Bronchial epithelial cell (primary cell): ENCODE measurements around the gene AGO3. TPM values are rescaled to one million over a fixed set of nuclear protein-coding genes. Genes with fewer than 3 reads are reported as not detected.

Experiments
- DNase-seq: peaks from one replicate; pipeline ENCODE4 v3.0.0-alpha.2; 2010; ENCODE audit warnings: low read depth
- FAIRE-seq: peaks from 2 replicates; lab custom pipeline; 2011; peaks lifted over from hg19 to GRCh38; lab: Jason Lieb, UNC
- H3K27me3 ChIP-seq: 2 replicates; pipeline ENCODE4 v1.5.1; 2011; ENCODE audit warnings: low read length; ENCODE audit not compliant: control insufficient read depth, insufficient read depth
- H3K36me3 ChIP-seq: 2 replicates; pipeline ENCODE4 v1.5.1; 2011; ENCODE audit warnings: low read length; ENCODE audit not compliant: control insufficient read depth, insufficient read depth
- H3K4me3 ChIP-seq: 2 replicates; pipeline ENCODE4 v1.5.1; 2011; ENCODE audit warnings: mild to moderate bottlenecking, low read depth, low read length, control low read depth
- total RNA-seq: library from RNA; depleted of rRNA; stranded (reverse); fragments of >200 nt; gene quantifications from 2 replicates; pipeline ENCODE4 v1.2.1, GENCODE V29; 2014
- TF ChIP-seq, protein P1 (sequence below): IDR thresholded peaks from 2 replicates; pipeline ENCODE4 v1.5.1; 2011; ENCODE audit warnings: mild to moderate bottlenecking, moderate library complexity, low read length, control low read depth, inconsistent platforms; ENCODE audit not compliant: insufficient read depth, severe bottlenecking

Gene AGO3
- total RNA-seq, 1 donor from 2014 or later: 9.5 TPM

DNA sequence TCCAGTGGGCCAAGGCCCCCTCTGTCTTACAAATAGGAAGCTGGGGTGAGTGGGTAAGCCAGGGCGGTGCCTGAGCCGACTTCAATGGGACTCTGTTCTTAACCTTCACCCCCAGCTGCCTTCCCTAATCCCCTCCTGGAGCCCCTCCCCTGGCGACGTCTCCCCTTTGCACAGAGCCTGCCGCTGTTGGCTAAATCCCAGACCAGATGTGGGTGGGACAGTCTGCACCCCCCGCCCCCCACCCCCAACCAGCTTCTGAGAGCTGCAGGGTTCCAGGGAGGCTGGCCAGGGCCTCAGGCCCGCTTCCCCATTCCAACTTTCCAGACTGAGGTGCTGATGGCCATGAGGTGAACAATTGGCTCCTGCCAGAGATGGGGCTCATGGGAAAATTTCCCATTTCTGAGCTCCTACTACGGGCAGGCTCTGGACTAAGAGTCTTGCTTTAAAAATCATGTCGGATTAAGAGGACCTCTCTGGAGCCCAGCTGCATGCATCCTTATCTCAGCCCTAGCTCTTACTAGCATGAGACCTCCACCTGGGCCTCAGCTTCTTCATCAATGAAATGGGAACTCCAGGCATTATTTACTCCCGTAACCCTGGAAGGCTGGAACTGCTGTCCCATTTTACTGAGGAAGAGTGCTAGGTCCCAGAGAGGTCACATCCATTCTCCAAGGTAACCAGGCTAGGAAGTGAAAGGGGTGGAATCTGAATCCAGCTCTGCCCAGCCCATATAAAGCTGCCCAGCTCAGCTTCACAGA, 187.7 kb downstream of the AGO3 start:
- Histone ChIP-seq H3K4me3 (no peak overlapping the region), H3K36me3 (no peaks in the 10 kb centered on the region), H3K27me3 (peaks cover 1% of the 10 kb centered on the region)
- FAIRE-seq: no peak
- DNase-seq: no peak
- TF ChIP-seq, protein P1, sequence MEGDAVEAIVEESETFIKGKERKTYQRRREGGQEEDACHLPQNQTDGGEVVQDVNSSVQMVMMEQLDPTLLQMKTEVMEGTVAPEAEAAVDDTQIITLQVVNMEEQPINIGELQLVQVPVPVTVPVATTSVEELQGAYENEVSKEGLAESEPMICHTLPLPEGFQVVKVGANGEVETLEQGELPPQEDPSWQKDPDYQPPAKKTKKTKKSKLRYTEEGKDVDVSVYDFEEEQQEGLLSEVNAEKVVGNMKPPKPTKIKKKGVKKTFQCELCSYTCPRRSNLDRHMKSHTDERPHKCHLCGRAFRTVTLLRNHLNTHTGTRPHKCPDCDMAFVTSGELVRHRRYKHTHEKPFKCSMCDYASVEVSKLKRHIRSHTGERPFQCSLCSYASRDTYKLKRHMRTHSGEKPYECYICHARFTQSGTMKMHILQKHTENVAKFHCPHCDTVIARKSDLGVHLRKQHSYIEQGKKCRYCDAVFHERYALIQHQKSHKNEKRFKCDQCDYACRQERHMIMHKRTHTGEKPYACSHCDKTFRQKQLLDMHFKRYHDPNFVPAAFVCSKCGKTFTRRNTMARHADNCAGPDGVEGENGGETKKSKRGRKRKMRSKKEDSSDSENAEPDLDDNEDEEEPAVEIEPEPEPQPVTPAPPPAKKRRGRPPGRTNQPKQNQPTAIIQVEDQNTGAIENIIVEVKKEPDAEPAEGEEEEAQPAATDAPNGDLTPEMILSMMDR: no peak

DNA sequence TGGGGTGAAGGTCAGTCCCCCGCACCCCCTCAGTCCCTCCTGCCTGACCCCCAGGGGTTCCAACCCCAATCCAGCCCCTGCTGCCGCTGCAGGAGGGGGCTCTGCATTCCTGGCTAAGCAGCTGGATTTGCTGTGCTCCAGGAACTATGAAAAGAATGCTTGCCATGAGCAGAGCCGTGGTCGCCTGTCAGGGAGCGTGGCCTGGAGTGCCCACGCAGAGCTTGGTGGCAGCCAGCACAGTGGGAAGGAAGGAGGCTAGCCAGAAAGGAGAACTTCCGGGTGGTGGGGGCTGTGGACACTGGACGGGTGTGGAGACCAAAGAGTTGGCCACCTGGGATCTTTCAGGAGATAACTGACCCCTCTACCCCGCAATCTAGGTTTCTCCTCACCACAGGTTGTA, 188.6 kb downstream of the AGO3 start:
- Histone ChIP-seq H3K4me3 (no peak overlapping the region), H3K36me3 (no peaks in the 10 kb centered on the region), H3K27me3 (peaks cover 4% of the 10 kb centered on the region)
- FAIRE-seq (no peak), DNase-seq (no peak)
- TF ChIP-seq, protein P1: no peak

Other genes starting within 250 kb of the AGO3 start
- gene C1orf216, start 212.2 kb upstream of the AGO3 start, total RNA-seq: 4.1 and 6.3 TPM in 2 replicates
- 0.26 and 0.38 TPM in 2 replicates for gene CLSPN, start 161.1 kb upstream of the AGO3 start, total RNA-seq
- gene AGO4, start 123.1 kb upstream of the AGO3 start, total RNA-seq: 14.0 and 19.2 TPM in 2 replicates
- 3.9 and 5.2 TPM in 2 replicates for gene AGO1, start 47.9 kb upstream of the AGO3 start, total RNA-seq
- gene TEKT2, start 153.0 kb downstream of the AGO3 start, total RNA-seq: under 0.01 and 0.26 TPM in 2 replicates
- gene ADPRS, start 157.8 kb downstream of the AGO3 start, total RNA-seq: 42.4 and 50.0 TPM in 2 replicates
- 1.6 and 3.3 TPM in 2 replicates for gene COL8A2, start 194.1 kb downstream of the AGO3 start, total RNA-seq
- 86.8 and 105 TPM in 2 replicates for gene TRAPPC3, start 218.4 kb downstream of the AGO3 start, total RNA-seq
- 54.5 and 75.1 TPM in 2 replicates for gene MAP7D1, start 225.1 kb downstream of the AGO3 start, total RNA-seq